Kidney glomerular epithelial cell (primary cell): ENCODE results near the gene GALNT11.

ENCODE experiments used
- DNase-seq: peaks from one replicate; lab custom pipeline; 2025; lab: John Stamatoyannopoulos, UW

GALNT11 gene

DNA sequence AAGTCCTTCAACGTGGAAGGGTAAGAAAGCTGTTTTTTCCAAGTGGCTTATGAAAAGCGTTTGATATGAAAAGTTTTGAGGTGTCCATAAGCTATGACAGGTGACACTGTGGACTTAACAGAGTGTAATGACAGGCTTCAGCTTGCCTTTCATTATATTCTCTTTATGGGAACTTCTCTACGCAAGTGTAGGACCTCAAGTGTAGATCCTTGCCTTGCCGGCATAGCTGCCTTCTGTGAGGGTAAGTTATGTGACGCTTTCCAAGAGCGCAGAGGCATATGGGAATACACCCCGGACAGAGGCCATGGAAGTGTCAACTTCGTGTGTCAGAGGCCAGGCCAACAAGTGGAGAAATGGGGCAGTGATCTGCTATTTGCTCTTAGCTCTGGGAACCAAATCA lies 91.9 kb downstream of the GALNT11 start:
- no peak for DNase-seq

DNA sequence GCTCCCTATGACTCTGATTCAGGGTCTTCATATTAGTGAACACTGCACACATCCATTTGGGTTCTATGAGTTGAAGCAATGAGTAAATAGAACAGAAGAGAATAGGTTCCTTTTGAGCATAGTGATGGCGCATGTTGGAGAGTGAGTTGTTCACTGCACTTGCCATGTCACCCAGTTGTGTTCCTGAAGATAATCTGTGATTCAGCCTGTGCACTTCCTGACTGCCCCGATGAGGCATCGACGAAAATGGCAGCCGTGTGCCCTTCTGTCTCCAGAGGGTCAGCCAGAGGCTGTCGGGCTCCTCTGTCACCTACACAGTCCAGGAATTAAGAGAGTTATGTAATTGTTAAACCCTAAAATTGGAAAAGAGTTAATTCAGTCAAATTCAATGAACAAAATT lies 94.7 kb downstream of the GALNT11 start:
- no peak for DNase-seq

DNA sequence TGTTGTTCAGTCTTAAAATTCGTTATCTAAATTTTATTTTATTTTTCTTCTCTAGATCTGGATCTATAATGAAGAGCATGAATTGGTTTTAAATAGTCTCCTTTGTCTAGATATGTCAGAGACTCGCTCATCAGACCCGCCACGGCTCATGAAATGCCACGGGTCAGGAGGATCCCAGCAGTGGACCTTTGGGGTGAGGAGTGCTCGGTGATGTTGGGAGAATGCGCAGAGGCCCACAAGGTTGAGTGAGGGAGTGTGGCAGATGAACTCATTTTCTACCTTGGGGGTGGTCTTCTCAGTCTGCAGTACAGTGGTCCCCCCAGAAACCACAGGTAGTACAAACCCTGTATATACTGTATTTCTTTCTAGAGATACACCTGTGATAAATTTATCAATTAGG lies 95.3 kb downstream of the GALNT11 start:
- DNase-seq, result no peak

GRCh38 chr7:152121432-152121831 lies 96.0 kb downstream of the GALNT11 start:
- DNase-seq, result no peak

DNA sequence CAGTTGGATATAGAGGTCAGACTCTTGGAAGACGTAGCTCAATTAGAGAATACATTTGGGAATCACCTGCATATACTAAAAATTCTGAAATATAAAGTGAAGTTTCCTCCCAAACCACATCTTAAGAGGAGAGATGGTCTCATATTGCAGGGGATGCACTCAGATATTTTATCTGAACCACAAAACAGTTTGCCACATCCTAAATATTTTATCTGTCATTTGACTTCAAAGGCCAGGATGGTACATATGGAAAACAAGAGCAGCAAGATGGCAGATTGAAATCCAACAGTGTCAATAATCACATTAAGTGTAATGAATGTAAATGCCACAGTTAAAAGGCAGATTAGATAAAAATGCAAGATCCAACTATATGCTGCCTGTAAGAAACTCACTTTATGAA lies 97.1 kb downstream of the GALNT11 start:
- no peak for DNase-seq

- DNase-seq, result no peak
Observed at GRCh38 chr7:152126741-152127140, 101.3 kb downstream of the GALNT11 start.

- no peak for DNase-seq
Observed at GRCh38 chr7:152127229-152127628, 101.8 kb downstream of the GALNT11 start.

- no peak for DNase-seq
Observed at GRCh38 chr7:152128252-152128651, 102.8 kb downstream of the GALNT11 start.

GRCh38 chr7:152128741-152129461 lies 103.4 kb downstream of the GALNT11 start:
- no peak for DNase-seq

- DNase-seq, result no peak
Observed at GRCh38 chr7:152129682-152130081, 104.2 kb downstream of the GALNT11 start.

DNA sequence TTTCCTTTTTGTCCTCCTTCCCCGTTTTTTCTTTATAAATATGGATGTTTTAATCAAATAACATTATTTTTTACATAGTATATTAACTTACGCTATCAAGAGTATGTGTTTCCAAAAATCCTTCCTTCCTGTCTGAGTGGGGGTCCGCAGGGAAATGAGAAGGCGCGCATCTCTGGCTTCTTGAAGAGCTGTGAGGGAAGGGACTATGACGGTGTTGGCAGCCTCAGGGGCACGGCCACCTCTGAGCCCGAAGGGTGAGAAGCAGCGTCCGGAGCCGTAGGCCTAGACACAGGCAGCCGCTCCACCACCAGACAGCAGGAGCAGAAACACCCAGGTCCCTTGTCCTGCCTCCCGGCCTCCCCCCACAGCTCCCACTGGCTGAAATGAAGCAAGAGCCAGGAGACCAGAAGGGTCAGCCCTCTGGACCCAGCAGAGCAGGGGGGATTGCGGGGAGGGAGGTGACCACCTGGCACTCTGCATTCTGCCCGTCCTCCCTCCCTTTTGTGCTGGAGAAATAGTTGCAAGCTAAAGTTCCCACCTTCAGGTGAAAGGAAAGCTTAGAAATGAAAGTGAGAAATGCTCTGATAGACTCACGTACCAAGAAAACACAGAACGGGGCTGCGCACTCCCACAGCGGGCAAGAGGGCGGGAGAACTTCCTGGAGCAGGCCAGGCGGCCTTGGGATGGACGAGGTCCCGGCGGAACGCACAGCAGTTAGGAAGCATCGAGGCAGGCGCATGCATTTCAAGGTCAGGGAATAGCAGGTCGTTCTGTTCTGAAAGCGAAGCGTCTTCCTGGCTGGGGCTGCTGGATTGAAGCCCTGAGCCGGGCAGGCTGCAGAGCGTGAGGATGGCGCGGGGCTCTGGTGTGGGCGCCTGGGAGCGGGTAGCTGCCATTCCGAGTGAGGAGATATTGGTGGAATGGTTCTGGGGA lies 105.5 kb downstream of the GALNT11 start:
- DNase-seq, result no peak

- no peak for DNase-seq
Observed at GRCh38 chr7:152131981-152132494, 106.6 kb downstream of the GALNT11 start.

DNA sequence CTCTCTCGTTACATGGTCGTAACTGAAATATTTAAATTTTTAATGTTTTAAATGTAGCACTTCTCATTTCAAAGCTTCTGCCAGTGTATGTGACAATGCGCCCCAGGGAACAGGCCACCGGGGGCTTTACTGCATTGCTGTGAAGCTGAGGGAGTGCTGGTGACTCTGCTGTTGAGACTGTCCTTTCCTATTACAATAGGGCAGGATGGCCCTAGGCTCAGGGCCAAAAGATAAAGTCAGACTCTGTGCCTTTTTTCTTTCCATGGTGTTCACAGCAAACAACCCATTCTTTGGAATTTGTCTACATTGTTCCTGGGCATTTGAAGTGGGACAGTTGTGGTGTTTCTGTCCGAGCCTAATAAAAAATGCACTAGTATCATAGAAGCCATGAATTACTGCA lies 107.3 kb downstream of the GALNT11 start:
- no peak for DNase-seq

DNA sequence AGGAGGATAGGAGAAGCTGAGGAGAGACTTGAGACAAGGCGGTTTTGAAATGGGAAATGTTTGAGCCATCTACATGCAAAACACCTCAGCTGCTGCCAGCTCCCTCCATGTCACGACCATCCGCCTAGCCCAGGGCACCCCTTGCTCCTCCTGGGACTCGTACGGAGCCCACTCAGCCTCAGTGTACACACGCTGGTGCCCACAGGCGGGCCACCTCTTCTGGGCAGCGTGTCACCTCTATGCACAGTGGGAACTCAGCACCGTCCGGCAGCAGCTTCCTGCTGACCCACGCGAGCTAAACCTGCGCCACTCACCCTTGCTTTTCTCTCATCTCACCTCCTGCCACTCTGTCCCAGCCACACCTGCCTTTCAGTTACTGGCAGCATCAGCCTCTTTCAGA lies 108.3 kb downstream of the GALNT11 start:
- no peak for DNase-seq

- no peak for DNase-seq
Observed at GRCh38 chr7:152136686-152137085, 111.2 kb downstream of the GALNT11 start.

- no peak for DNase-seq
Observed at GRCh38 chr7:152137476-152138025, 112.1 kb downstream of the GALNT11 start.

DNA sequence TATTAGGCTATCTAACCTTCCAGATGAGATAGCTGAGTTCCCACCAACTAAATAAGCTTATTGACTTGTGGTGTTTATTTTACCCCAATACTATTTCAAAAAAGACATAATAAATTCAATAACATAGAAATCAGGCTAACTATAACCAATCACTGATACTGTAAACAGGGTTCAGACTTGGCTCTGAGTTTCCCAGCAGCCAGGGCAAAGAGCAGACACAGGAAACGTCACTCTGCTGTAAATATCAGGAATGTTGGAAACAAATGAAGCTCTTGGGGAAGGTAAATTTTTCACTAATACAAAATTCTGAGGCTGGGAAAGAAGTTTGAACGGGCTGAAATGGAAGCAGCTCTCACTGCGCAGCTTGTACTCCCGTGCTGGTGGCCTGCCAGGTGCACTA lies 114.6 kb downstream of the GALNT11 start:
- no peak for DNase-seq

DNA sequence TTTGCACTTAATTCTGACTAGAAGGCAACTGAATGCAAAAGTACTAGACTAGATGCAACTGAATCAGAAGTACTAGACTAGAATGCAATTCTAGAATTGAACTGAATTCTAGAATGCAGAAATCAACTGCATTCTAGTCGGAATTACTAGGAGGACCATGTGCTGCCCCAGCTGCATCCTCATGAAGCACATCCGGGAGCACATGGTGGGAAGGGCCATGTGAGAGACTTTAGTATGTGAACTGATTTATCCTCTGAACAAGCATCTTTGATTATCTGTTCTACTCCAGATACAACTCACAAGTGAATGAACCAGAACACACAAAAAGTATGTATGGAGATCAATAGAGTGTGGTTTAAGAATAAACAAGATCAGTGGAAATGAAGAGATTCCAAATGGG lies 115.1 kb downstream of the GALNT11 start:
- DNase-seq, result no peak

GRCh38 chr7:152142976-152143595 lies 117.6 kb downstream of the GALNT11 start:
- no peak for DNase-seq

- DNase-seq, result no peak
Observed at GRCh38 chr7:152144557-152145245, 119.2 kb downstream of the GALNT11 start.

DNA sequence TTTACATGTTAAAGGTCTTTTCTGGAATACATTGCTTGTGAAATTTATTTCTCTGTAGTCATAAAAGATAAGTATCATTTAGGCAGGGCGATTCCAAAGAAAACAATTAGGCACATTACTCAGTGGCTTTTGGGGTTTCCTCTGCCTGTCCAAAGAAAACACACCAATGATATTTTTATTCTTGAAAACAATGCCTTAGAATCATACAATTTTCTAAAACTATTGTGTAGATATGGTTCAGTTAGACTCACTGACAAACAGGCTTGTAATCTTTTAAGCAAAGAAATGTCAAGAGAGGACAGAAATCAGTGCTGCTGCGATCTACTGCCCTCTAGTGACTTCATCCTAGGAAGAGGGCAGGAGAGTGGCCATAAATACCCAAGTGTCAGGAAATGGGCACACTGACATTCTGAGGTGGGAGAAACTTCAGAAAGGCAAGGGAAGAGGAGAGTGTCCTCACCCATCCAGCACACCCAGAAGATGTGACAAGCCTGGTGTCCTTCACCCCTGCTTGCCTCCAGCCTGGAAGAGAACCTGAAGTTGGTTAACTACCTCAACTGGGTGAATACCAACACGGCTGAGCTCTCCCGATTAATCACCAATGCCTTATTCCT lies 120.5 kb downstream of the GALNT11 start:
- DNase-seq, result peak; percentile 58
